Stimulated activated naive B cell treated with anti-CD40 and anti-IgM and Interleukin-4, amounts not matched to agents 10 μg/mL and 1 μg/mL and 100 μg/mL, for 72 hours (primary cell): ENCODE results near the gene UBXN11.
"Not testable (repeated sequence)": the region's sequence is repeated elsewhere in the genome, so short reads cannot be mapped to it uniquely, and the experiment has no call there.

ENCODE experiments used
- ATAC-seq, 2 donors: fragments of 150-1000 bp; cut with Tn5 transposase; replicated peaks; 2 replicates each; pipeline ENCODE4 v1.10.0; 2021; ENCODE audit warnings: moderate library complexity in 1 of 2
- DNase-seq: peaks from one replicate; pipeline ENCODE4 v3.0.0; 2021
- H3K27ac Mint-ChIP-seq: one replicate; pipeline ENCODE4 v1.8.0; 2022; ENCODE audit warnings: mild to moderate bottlenecking, mixed read lengths
- H3K27me3 Mint-ChIP-seq, 2 donors: one replicate each; pipeline ENCODE4 v1.8.0; 2022; ENCODE audit warnings: mixed read lengths in 2 of 2
- H3K36me3 Mint-ChIP-seq, 2 donors: one replicate each; pipeline ENCODE4 v1.8.0; 2022; ENCODE audit warnings: mixed read lengths in 2 of 2, mild to moderate bottlenecking in 1 of 2
- H3K4me1 Mint-ChIP-seq, 2 donors: one replicate each; pipeline ENCODE4 v1.8.0; 2022; ENCODE audit warnings: mixed read lengths in 2 of 2, mild to moderate bottlenecking in 1 of 2
- H3K4me3 Mint-ChIP-seq, 2 donors: one replicate each; pipeline ENCODE4 v1.8.0; 2022; ENCODE audit warnings: mild to moderate bottlenecking in 2 of 2, mixed read lengths in 2 of 2, moderate library complexity in 1 of 2
- H3K9me3 Mint-ChIP-seq, 2 donors: one replicate each; pipeline ENCODE4 v1.8.0; 2022; ENCODE audit warnings: mixed read lengths in 2 of 2, mild to moderate bottlenecking in 1 of 2

The UBXN11 gene

GRCh38 chr1:26302733-26303405, 3.6 kb downstream of the UBXN11 start:
- Mint-ChIP-seq H3K36me3 (peaks cover 10 to 13% of the 10 kb centered on the region in 2 donors), H3K4me1 (peaks cover 36 to 51% of the 10 kb centered on the region in 2 donors), H3K27ac (no peak overlapping the region), H3K9me3 (no peaks in the 10 kb centered on the region), H3K4me3 (no peak overlapping the region), H3K27me3 (no peaks in the 10 kb centered on the region)
- ATAC-seq (no peak), DNase-seq (no peak)

DNA sequence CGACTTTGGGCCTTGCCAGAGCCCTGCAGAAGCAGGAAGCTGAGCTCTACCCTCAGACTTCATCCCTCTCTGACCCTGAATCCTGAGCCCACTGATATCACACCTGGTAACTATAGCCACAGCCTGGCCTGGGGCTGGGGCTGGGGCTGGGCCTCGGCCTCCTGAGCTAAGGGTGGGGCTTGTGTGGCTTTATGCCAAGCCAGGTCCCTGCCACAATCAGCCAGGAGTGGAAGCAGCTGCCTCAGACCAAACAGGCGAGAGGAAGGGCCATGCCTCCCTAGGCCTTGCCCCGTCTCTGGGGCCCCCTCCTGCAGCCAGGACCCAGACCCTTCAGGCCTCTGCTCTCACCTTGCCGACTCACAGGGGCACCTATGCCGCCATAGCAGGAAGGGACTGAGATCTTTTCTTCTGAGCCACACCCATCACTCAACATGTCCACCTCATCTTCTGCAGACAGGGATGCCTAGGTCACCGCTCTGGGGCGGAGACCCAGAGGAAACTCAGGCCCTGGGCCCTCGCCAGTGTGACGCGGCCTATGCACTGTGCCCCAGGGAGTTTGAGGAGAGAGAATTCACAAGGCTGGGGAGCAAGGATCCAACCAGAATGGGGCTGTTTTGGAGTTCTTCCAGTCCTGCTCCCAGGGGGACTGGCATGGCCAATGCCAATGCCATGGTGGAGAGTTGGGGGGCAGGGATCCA, 5.7 kb downstream of the UBXN11 start:
- ATAC-seq, result no peak

GRCh38 chr1:26297791-26298124, 8.7 kb downstream of the UBXN11 start:
- Mint-ChIP-seq H3K36me3 (peaks cover 23 to 28% of the 10 kb centered on the region in 2 donors), H3K27me3 (no peaks in the 10 kb centered on the region)

More for the DNA sequence above, 5.7 kb downstream of the UBXN11 start:
- H3K27me3 Mint-ChIP-seq, result no peaks in the 10 kb centered on the region
- no peak for DNase-seq
- H3K36me3 Mint-ChIP-seq, result peaks cover 18 to 20% of the 10 kb centered on the region in 2 donors
- H3K4me1 Mint-ChIP-seq, result peaks cover 29 to 34% of the 10 kb centered on the region in 2 donors
- H3K27ac Mint-ChIP-seq, result peak overlapping the region; percentile 67
- no peak overlapping the region for H3K4me3 Mint-ChIP-seq
- H3K9me3 Mint-ChIP-seq, result no peaks in the 10 kb centered on the region

GRCh38 chr1:26297057-26297790, 9.2 kb downstream of the UBXN11 start:
- Mint-ChIP-seq H3K9me3 (no peaks in the 10 kb centered on the region), H3K4me3 (no peak overlapping the region), H3K4me1 (peaks cover 36 to 45% of the 10 kb centered on the region in 2 donors), H3K27ac (peak overlapping the region; percentile 31), H3K36me3 (peaks cover 24 to 32% of the 10 kb centered on the region in 2 donors), H3K27me3 (no peaks in the 10 kb centered on the region)
- DNase-seq (no peak), ATAC-seq (no peak)

More at GRCh38 chr1:26297791-26298124, 8.7 kb downstream of the UBXN11 start:
- no peak overlapping the region for H3K27ac Mint-ChIP-seq
- no peaks in the 10 kb centered on the region for H3K9me3 Mint-ChIP-seq
- no peak for DNase-seq
- ATAC-seq, result no peak
- H3K4me1 Mint-ChIP-seq, result peaks cover 35 to 40% of the 10 kb centered on the region in 2 donors
- no peak overlapping the region for H3K4me3 Mint-ChIP-seq

DNA sequence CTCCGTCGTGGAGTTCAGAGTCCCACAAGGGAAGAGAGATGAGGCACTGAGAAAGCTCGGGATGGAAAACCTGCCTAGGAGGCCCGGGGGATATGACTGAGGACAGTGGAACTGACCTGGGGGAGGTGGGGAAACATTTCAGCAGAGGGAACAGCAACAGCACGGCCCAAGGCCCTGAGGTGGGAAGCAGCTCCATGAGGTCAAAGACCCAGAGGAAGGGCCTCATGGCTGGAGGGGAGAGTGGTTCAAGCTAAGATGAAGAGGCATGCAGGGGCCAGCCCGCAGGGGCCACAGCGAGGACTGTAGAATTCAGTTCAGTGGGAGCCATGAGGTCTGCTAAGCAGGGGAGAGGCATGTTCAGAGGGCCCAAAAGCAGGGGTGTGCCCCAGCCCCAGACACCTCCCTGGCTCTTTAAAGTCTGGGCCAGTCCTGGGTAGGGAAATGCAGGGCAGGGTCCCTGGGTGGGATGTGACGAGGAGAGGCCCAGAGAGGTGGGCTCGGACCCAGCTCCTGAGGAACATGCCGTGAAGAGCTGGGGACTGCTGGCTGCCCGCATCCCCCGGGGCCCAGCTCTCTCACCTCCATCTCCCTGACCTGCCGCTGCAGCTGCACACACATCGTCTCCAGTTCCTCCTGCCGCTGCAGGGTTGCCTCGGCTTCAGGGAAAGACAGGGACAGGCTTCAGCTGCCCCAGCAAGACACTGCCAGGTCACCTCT, 9.9 kb downstream of the UBXN11 start:
- Mint-ChIP-seq H3K4me3 (no peak overlapping the region), H3K27ac (peak overlapping the region; percentile 31), H3K9me3 (no peaks in the 10 kb centered on the region), H3K27me3 (no peaks in the 10 kb centered on the region), H3K4me1 (peaks cover 43 to 52% of the 10 kb centered on the region in 2 donors), H3K36me3 (peaks cover 25 to 38% of the 10 kb centered on the region in 2 donors)
- DNase-seq (no peak), ATAC-seq (no peak)

- ATAC-seq (no peak), DNase-seq (no peak)
- no peak overlapping the region for H3K4me3 Mint-ChIP-seq
- H3K27ac Mint-ChIP-seq, result no peak overlapping the region
- no peaks in the 10 kb centered on the region for H3K9me3 Mint-ChIP-seq
- H3K36me3 Mint-ChIP-seq, result peaks cover 18 to 31% of the 10 kb centered on the region in 2 donors
- no peaks in the 10 kb centered on the region for H3K27me3 Mint-ChIP-seq
- H3K4me1 Mint-ChIP-seq, result peaks cover 47 to 52% of the 10 kb centered on the region in 2 donors
These were observed 11.0 kb downstream of the UBXN11 start for GRCh38 chr1:26295194-26296138.

GRCh38 chr1:26293911-26294463, 12.4 kb downstream of the UBXN11 start:
- H3K36me3 Mint-ChIP-seq, result peaks cover 12 to 30% of the 10 kb centered on the region in 2 donors
- H3K27me3 Mint-ChIP-seq, result no peaks in the 10 kb centered on the region
- no peaks in the 10 kb centered on the region for H3K9me3 Mint-ChIP-seq
- no peak overlapping the region for H3K4me3 Mint-ChIP-seq
- no peak overlapping the region for H3K27ac Mint-ChIP-seq
- H3K4me1 Mint-ChIP-seq, result peaks cover 50 to 52% of the 10 kb centered on the region in 2 donors
- no peak for DNase-seq
- no peak for ATAC-seq

- H3K4me1 Mint-ChIP-seq, result peaks cover 60 to 61% of the 10 kb centered on the region in 2 donors
- not testable (repeated sequence) for H3K4me3 Mint-ChIP-seq, H3K9me3 Mint-ChIP-seq, ATAC-seq, DNase-seq, H3K27me3 Mint-ChIP-seq
- peak overlapping the region; percentile 82 for H3K27ac Mint-ChIP-seq
- H3K36me3 Mint-ChIP-seq, result peaks cover 12 to 30% of the 10 kb centered on the region in 2 donors
These were observed 13.7 kb downstream of the UBXN11 start for GRCh38 chr1:26292735-26293134.

- peak overlapping the region in 1 of 2 donors; percentile 20 for H3K4me3 Mint-ChIP-seq
- ATAC-seq, result no peak
- peaks cover 68 to 69% of the 10 kb centered on the region in 2 donors for H3K4me1 Mint-ChIP-seq
- peak overlapping the region; percentile 98 for H3K27ac Mint-ChIP-seq
- no peaks in the 10 kb centered on the region for H3K27me3 Mint-ChIP-seq
- no peak for DNase-seq
- no peaks in the 10 kb centered on the region for H3K9me3 Mint-ChIP-seq
- peaks cover 12 to 30% of the 10 kb centered on the region in 2 donors for H3K36me3 Mint-ChIP-seq
These were observed 14.5 kb downstream of the UBXN11 start for GRCh38 chr1:26291939-26292338.

- no peaks in the 10 kb centered on the region for H3K9me3 Mint-ChIP-seq
- H3K36me3 Mint-ChIP-seq, result peaks cover 11 to 30% of the 10 kb centered on the region in 2 donors
- ATAC-seq, result no peak
- H3K4me3 Mint-ChIP-seq, result peak overlapping the region in 1 of 2 donors; percentile 44
- peaks cover 70 to 73% of the 10 kb centered on the region in 2 donors for H3K4me1 Mint-ChIP-seq
- peak overlapping the region; percentile 98 for H3K27ac Mint-ChIP-seq
- no peaks in the 10 kb centered on the region for H3K27me3 Mint-ChIP-seq
- no peak for DNase-seq
These were observed 15.0 kb downstream of the UBXN11 start for GRCh38 chr1:26291433-26291832.

- peaks cover 70 to 75% of the 10 kb centered on the region in 2 donors for H3K4me1 Mint-ChIP-seq
- peak overlapping the region; percentile 98 for H3K27ac Mint-ChIP-seq
- H3K36me3 Mint-ChIP-seq, result peaks cover 6 to 24% of the 10 kb centered on the region in 2 donors
- peak; percentile 34 for DNase-seq
- ATAC-seq, result peak; percentile 12 to 15
- H3K9me3 Mint-ChIP-seq, result no peaks in the 10 kb centered on the region
- H3K27me3 Mint-ChIP-seq, result no peaks in the 10 kb centered on the region
- peak overlapping the region; percentile 64 to 70 for H3K4me3 Mint-ChIP-seq
These were observed 15.6 kb downstream of the UBXN11 start for GRCh38 chr1:26290882-26291261.

DNA sequence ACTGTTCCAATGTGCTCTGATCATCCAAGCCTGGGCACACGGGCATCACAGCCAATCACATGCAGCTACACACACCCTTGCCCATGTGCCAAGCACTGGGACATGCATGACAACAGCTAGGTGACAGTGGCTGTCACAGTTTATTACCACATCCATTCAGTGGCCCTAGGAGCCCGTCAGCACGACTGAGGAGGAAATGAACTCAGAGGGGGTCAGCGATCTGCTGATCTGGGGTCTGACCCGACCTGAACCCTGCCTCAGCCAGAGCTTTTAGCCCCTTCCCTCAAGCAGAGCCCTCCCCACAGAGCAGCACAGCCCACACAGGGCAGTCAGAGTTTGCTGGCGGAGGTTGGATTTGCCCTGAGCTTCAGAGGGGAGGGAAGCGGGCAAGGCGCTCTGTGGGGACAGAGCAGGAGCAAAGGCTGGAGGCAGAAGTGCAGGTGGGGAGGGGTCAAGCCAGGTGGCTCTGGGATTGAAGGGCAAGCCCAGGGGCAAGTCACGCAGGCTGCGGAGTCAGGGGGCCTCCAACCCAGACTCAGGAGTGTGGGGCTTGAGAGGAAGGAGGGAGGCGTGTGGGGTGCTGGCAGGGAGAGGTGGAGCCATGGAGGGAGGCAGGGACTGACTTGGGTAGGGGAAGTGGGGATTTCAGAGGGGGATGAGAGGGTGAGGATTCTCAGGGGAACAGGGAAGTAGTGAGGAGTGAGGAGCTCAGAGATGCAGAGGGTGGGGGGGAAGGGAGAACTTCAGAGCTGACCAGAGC, 16.1 kb downstream of the UBXN11 start:
- H3K4me3 Mint-ChIP-seq, result peak overlapping the region; percentile 64 to 70
- no peak for DNase-seq
- H3K27ac Mint-ChIP-seq, result peak overlapping the region; percentile 98
- H3K27me3 Mint-ChIP-seq, result no peaks in the 10 kb centered on the region
- peaks cover 70 to 80% of the 10 kb centered on the region in 2 donors for H3K4me1 Mint-ChIP-seq
- peaks cover 6 to 23% of the 10 kb centered on the region in 2 donors for H3K36me3 Mint-ChIP-seq
- H3K9me3 Mint-ChIP-seq, result no peaks in the 10 kb centered on the region
- peak; percentile 11 to 17 for ATAC-seq
